NB4 (cell line): Measurements from ENCODE around the gene RANBP3.

Experiments
- DNase-seq: peaks from one replicate; pipeline ENCODE4 v3.0.0; 2010; ENCODE audit warnings: low read depth
- H3K4me3 ChIP-seq: one replicate; pipeline ENCODE4 v1.5.1; 2011; ENCODE audit warnings: mild to moderate bottlenecking, low read depth, low read length, moderate library complexity
- MYC ChIP-seq: IDR thresholded peaks from 2 replicates; pipeline ENCODE4 v1.6.1; 2011; ENCODE audit warnings: low read depth, low read length
- POLR2A ChIP-seq: IDR thresholded peaks from 2 replicates; pipeline ENCODE4 v1.6.1; 2011; ENCODE audit warnings: mild to moderate bottlenecking; ENCODE audit not compliant: insufficient read length; ENCODE audit errors: extremely low read depth
- TF ChIP-seq, protein P1 (sequence below): IDR thresholded peaks from one replicate; pipeline ENCODE4 v1.5.1; 2012; ENCODE audit warnings: low read depth, low read length
- TF ChIP-seq, protein P2 (sequence below): IDR thresholded peaks from 2 replicates; pipeline ENCODE4 v1.6.1; 2011; ENCODE audit warnings: low read depth, low read length

The RANBP3 gene

DNA sequence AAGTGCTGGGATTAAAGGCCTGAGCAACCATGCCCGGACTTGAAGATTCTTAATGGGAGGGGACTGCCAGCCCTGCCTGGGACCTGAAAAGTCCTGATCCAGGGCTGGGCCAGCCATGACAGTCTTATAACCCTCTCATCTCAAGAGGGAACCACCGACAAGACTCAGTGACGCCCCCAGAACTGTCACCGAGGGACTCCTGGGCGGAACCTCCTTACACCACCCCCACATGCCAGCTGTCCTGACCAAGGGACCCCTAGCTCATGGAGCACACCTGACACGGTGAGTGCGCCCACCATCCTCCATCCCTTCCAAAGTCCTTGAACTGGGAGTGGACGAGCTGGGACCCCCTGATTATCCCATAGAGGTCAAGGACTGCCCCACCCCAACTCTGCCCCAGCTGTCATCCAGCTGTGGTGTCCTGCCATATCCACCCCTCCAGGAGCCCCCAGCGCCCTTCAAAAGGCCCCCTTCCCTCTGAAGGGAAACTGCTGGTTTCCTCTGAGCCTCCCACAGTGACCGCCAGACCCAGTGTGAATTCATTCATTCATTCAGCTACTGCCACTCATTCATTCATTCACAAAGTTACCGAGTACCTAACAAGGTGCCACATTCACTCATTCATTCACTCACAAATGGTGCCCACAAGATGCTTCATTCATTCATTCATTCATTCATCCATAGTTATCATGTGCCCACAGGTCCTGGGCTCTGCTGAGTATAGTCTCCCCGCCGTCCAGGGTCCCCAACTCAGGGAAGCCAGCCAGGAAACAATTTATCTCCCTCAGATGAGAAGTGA is 78.0 kb downstream of the RANBP3 start:
- TF ChIP-seq, protein P1, sequence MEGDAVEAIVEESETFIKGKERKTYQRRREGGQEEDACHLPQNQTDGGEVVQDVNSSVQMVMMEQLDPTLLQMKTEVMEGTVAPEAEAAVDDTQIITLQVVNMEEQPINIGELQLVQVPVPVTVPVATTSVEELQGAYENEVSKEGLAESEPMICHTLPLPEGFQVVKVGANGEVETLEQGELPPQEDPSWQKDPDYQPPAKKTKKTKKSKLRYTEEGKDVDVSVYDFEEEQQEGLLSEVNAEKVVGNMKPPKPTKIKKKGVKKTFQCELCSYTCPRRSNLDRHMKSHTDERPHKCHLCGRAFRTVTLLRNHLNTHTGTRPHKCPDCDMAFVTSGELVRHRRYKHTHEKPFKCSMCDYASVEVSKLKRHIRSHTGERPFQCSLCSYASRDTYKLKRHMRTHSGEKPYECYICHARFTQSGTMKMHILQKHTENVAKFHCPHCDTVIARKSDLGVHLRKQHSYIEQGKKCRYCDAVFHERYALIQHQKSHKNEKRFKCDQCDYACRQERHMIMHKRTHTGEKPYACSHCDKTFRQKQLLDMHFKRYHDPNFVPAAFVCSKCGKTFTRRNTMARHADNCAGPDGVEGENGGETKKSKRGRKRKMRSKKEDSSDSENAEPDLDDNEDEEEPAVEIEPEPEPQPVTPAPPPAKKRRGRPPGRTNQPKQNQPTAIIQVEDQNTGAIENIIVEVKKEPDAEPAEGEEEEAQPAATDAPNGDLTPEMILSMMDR = no peak
- no peak for TF ChIP-seq MYC
- no peak for TF ChIP-seq POLR2A
- TF ChIP-seq, protein P2, sequence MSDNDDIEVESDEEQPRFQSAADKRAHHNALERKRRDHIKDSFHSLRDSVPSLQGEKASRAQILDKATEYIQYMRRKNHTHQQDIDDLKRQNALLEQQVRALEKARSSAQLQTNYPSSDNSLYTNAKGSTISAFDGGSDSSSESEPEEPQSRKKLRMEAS = no peak
- no peak for DNase-seq
- H3K4me3 ChIP-seq = no peak overlapping the region

DNA sequence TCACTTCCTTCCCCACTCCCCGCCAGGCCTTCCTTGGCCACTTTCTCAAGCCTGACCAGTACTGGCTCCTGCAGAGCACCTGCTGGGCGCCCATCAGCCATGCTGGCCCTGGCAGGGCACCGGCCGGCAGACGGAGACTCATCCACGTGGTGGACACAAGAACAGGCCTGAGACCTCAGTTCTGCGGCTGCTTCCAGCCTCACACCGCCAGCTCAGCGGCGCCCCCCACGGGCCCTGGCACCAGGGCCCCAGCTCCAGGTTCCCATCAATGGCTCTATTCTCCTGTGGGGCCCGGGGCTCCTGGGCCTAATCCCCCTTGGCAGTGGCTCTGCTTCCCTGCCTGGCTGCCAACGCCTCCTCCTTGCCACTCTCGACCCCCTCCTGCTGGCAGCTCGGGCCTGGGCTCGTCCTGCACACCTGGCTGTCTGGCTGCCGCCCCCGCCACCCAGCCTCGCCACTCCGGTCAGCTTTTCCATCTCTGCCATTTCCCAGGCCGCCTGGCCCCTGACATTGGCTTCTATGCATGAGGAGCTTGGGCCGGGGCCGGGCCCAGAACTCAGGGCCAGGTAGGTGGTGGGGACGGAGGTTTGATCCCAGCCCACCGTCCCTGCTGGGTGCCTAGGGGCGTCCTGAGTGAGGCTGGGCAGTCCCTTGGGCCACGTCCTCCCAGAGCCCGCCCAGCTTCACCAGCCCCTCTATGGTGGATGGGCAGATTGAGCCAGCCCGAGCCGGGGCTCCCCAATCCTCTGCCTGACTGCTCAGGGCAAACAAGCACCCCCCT is 80.6 kb downstream of the RANBP3 start:
- no peak overlapping the region for H3K4me3 ChIP-seq
- no peak for DNase-seq
- TF ChIP-seq, protein P1 = no peak
- TF ChIP-seq MYC (no peak), POLR2A (no peak)
- TF ChIP-seq, protein P2 = no peak

DNA sequence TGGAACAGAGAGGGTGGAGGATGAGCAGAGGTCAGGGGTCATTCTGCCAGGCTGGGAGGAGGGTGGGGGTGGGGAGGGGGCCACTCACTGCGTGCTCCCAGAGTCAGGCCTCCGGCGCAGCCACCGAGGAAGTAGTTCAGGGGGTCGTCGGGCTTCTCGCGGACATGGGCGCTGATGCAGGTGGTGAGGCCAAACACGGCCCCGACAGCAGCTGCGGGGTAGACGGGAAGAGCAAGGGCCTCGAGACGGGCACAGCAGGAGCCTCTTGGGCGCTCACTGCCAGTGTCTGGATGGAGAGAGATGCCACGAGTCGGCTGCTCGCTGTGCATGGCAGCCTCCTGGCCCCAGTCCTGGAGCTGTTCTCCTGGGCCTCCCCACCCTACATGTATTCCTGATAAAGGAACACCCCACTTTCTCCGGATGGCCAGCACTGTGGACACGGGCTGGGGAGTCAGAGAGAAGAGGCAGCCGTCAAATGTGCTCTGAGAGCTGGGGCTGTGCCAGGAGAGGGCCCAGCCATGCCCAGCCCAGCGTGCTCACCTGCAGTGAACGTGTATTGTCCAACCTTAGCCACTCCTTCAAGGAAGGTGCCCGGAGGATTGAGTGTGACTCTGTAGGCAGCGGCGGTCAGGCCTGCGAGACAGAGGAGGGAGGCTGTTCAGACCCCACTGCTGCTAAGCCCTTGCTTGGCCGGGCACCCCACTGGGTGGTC is 81.4 kb downstream of the RANBP3 start:
- DNase-seq = no peak
- TF ChIP-seq POLR2A (no peak), MYC (no peak)
- TF ChIP-seq, protein P2 = no peak
- TF ChIP-seq, protein P1 = no peak
- H3K4me3 ChIP-seq = no peak overlapping the region

DNA sequence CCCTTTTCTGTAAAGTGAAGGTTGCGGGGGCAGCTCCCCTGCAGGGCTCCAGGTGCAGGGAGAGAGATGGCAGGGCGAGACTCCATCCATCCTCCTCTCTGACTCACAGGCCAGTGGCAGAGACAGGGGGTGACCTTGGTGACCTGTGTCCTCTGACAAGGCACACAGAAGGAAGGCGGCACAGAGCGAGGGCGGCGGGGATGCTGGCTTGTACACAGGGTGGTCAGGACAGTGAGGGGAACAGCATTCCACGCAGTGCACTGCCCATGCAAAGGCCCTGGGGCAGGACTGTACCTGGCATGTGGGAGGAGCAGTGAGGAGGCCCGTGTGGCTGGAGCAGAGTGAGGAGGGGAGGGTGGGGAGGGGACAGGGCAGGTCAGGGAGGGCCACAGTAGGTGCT is 82.0 kb downstream of the RANBP3 start:
- no peak for DNase-seq
- TF ChIP-seq, protein P1 = no peak
- TF ChIP-seq, protein P2 = no peak
- TF ChIP-seq MYC (no peak), POLR2A (no peak)
- H3K4me3 ChIP-seq = no peak overlapping the region

DNA sequence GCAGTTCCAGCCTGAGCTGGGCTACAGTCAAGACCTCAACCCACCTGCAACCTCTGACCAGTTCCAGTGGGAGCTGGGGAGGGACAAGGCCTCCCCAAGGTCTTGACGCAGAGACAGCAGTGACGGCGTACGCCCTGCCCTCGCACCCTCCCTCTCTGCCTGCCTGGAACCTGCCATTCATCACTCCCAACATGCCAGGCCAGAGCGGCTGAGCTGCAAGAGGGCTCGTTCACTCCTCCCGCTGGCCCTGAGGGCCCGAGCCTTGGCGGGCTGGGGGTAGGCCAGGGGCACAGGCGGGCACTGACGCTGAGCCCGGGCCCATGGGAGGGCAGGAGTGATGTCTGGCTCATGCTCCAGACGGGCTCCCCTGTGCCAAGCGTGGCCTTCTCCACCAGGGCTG is 82.5 kb downstream of the RANBP3 start:
- no peak overlapping the region for H3K4me3 ChIP-seq
- DNase-seq = no peak
- TF ChIP-seq POLR2A = no peak
